GM21381 (cell line): Measurements from ENCODE around the gene ZNF69.

ENCODE experiments used
- ATAC-seq: cut with Tn5 transposase; IDR thresholded peaks from one replicate; pipeline ENCODE4 v1.9.1; 2021; ENCODE audit warnings: mild to moderate bottlenecking, moderate library complexity; ENCODE audit not compliant: unreplicated experiment

The ZNF69 gene

GRCh38 chr19:11950312-11950711, 62.7 kb downstream of the ZNF69 start:
- ATAC-seq, result no peak
